Ovary (tissue), 3 donors: ENCODE measurements around the gene DLG1.

Source experiments
- CTCF ChIP-seq, 3 donors: fragments of 450-650 bp in 2 of 3; fragments of 200-600 bp in 1 of 3; IDR thresholded peaks; one replicate each; pipeline versions ENCODE4 v1.5.1 to v1.8.0; 2016 to 2022; ENCODE audit warnings: antibody characterized with exemption in 3 of 3, mild to moderate bottlenecking in 1 of 3
- EP300 ChIP-seq: sonication (generic); formaldehyde crosslinking; IDR thresholded peaks from one replicate; pipeline ENCODE4 v1.6.1; 2017; ENCODE audit warnings: antibody characterized with exemption
- POLR2A ChIP-seq: fragments of 450-650 bp; IDR thresholded peaks from one replicate; pipeline ENCODE4 v1.6.1; 2017; ENCODE audit warnings: antibody characterized with exemption, mild to moderate bottlenecking, moderate library complexity
- donor health status: DM: no; HTN: no; CAD: no.

GRCh38 chr3:197216169-197216860 is 82.1 kb downstream of the DLG1 start:
- TF ChIP-seq CTCF (IDR thresholded peaks at IDR 0.05), result no peak
- TF ChIP-seq POLR2A, result no peak
- no peak for TF ChIP-seq EP300
